ENCODE data around the gene XRCC5.
"Not testable (repeated sequence)": the region's sequence is repeated elsewhere in the genome, so short reads cannot be mapped to it uniquely, and the experiment has no call there.

GRCh38 chr2:216141516-216141915, 32.4 kb downstream of the XRCC5 start:
- not testable (repeated sequence) for TF ChIP-seq CTCF, EZH2, EZH2phosphoT487 (IDR thresholded peaks at IDR 0.05)

Data from neural progenitor cell (in vitro differentiated cells).